H9 (cell line): Measurements from ENCODE around the gene DNAJB2. TPM values are rescaled to one million over a fixed set of nuclear protein-coding genes. Genes with fewer than 3 reads are reported as not detected.
A peak's percentile ranks its signal among the peaks of the same experiment; 100 is the strongest.

Source experiments
- DNase-seq: peaks from one replicate; pipeline ENCODE4 v3.0.0-alpha.2; 2017
- H2AFZ ChIP-seq: one replicate; pipeline ENCODE4 v1.6.1; 2013; ENCODE audit warnings: mild to moderate bottlenecking, low read length, control low read depth, moderate library complexity
- H2AK5ac ChIP-seq: 2 replicates; pipeline ENCODE4 v1.6.1; 2013; ENCODE audit warnings: low read length, control low read depth, mixed read lengths; ENCODE audit not compliant: insufficient read length
- H2BK120ac ChIP-seq: one replicate; pipeline ENCODE4 v1.6.1; 2013; ENCODE audit warnings: low read depth, mild to moderate bottlenecking, low read length, control low read depth, inconsistent platforms; ENCODE audit not compliant: poor library complexity, severe bottlenecking
- H2BK12ac ChIP-seq: 2 replicates; pipeline ENCODE4 v1.6.1; 2013; ENCODE audit warnings: low read length, control low read depth, mixed read lengths, low read depth; ENCODE audit not compliant: insufficient read length
- H2BK15ac ChIP-seq: 2 replicates; pipeline ENCODE4 v1.6.1; 2013; ENCODE audit warnings: low read depth, low read length, control low read depth
- H2BK20ac ChIP-seq: one replicate; pipeline ENCODE4 v1.6.1; 2013; ENCODE audit warnings: low read depth, mild to moderate bottlenecking, low read length, control low read depth, inconsistent platforms; ENCODE audit not compliant: poor library complexity, severe bottlenecking
- H2BK5ac ChIP-seq: 2 replicates; pipeline ENCODE4 v1.6.1; 2013; ENCODE audit warnings: low read length, control low read depth, mixed read lengths; ENCODE audit not compliant: insufficient read length
- H3K14ac ChIP-seq: 2 replicates; pipeline ENCODE4 v1.6.1; 2013; ENCODE audit warnings: low read length, control low read depth; ENCODE audit not compliant: insufficient read depth
- H3K18ac ChIP-seq: 2 replicates; pipeline ENCODE4 v1.6.1; 2013; ENCODE audit warnings: low read depth, mild to moderate bottlenecking, mixed read lengths, low read length, control low read depth; ENCODE audit not compliant: insufficient read length
- H3K23ac ChIP-seq: 2 replicates; pipeline ENCODE4 v1.6.1; 2013; ENCODE audit warnings: low read length, control low read depth, mixed read lengths, low read depth; ENCODE audit not compliant: insufficient read length
- H3K23me2 ChIP-seq: 2 replicates; pipeline ENCODE4 v1.6.1; 2013; ENCODE audit warnings: low read depth, mild to moderate bottlenecking, mixed read lengths, low read length, control low read depth; ENCODE audit not compliant: insufficient read length, poor library complexity, severe bottlenecking
- H3K27ac ChIP-seq: 2 replicates; pipeline ENCODE4 v1.5.1; 2013; ENCODE audit warnings: low read length, control low read depth, mixed read lengths, low read depth; ENCODE audit not compliant: insufficient read length
- H3K27me3 ChIP-seq: 2 replicates; pipeline ENCODE4 v1.6.1; 2013; ENCODE audit warnings: low read length, control low read depth, inconsistent platforms; ENCODE audit not compliant: insufficient read depth
- H3K4ac ChIP-seq: 2 replicates; pipeline ENCODE4 v1.6.1; 2013; ENCODE audit warnings: low read depth, mild to moderate bottlenecking, control low read depth, inconsistent platforms, low read length, moderate library complexity
- H3K4me1 ChIP-seq: 2 replicates; pipeline ENCODE4 v1.6.1; 2013; ENCODE audit warnings: low read length, control low read depth, inconsistent platforms; ENCODE audit not compliant: insufficient read depth
- H3K4me2 ChIP-seq: 2 replicates; pipeline ENCODE4 v1.6.1; 2013; ENCODE audit warnings: low read length, control low read depth, mixed read lengths; ENCODE audit not compliant: insufficient read length, insufficient read depth
- H3K56ac ChIP-seq: 2 replicates; pipeline ENCODE4 v1.6.1; 2013; ENCODE audit warnings: low read depth, mild to moderate bottlenecking, mixed read lengths, low read length, control low read depth; ENCODE audit not compliant: insufficient read length
- H3K79me1 ChIP-seq: 2 replicates; pipeline ENCODE4 v1.6.1; 2013; ENCODE audit warnings: low read depth, mild to moderate bottlenecking, moderate library complexity, low read length, control low read depth, inconsistent platforms; ENCODE audit not compliant: insufficient read depth, poor library complexity, severe bottlenecking
- H3K79me2 ChIP-seq: 2 replicates; pipeline ENCODE4 v1.6.1; 2013; ENCODE audit warnings: low read length, control low read depth, inconsistent platforms; ENCODE audit not compliant: insufficient read depth
- H3K9ac ChIP-seq: 2 replicates; pipeline ENCODE4 v1.6.1; 2013; ENCODE audit warnings: low read length, control low read depth, mixed read lengths; ENCODE audit not compliant: insufficient read length; ENCODE audit errors: extremely low read depth
- H3K9me3 ChIP-seq: one replicate; pipeline ENCODE4 v1.6.1; 2013; ENCODE audit warnings: low read depth, low read length, inconsistent platforms; ENCODE audit not compliant: control insufficient read depth
- H3T11ph ChIP-seq: one replicate; pipeline ENCODE4 v1.6.1; 2013; ENCODE audit warnings: mild to moderate bottlenecking, low read length, control low read depth, inconsistent platforms
- H4K20me1 ChIP-seq: one replicate; pipeline ENCODE4 v1.6.1; 2013; ENCODE audit not compliant: control insufficient read depth, insufficient read length, insufficient read depth
- H4K5ac ChIP-seq: 2 replicates; pipeline ENCODE4 v1.6.1; 2013; ENCODE audit warnings: low read depth, mild to moderate bottlenecking, mixed read lengths, low read length, control low read depth; ENCODE audit not compliant: insufficient read length
- H4K8ac ChIP-seq: replicated peaks from 2 replicates; pipeline ENCODE4 v1.6.1; 2013; ENCODE audit warnings: low read length, control low read depth, mixed read lengths, low read depth; ENCODE audit not compliant: insufficient read length
- H4K91ac ChIP-seq: 2 replicates; pipeline ENCODE4 v1.6.1; 2013; ENCODE audit warnings: low read depth, mild to moderate bottlenecking, moderate library complexity, mixed read lengths, low read length, control low read depth; ENCODE audit not compliant: insufficient read length
- H3K27ac Mint-ChIP-seq, 3 experiments: 2 replicates in 2 of 3; 3 replicates in 1 of 3; pipeline ENCODE4 v1.8.0; 2020 to 2021; ENCODE audit warnings: mixed read lengths in 3 of 3, mild to moderate bottlenecking in 1 of 3, moderate library complexity in 1 of 3
- H3K27me3 Mint-ChIP-seq: 2 replicates; pipeline ENCODE4 v1.8.0; 2021; ENCODE audit warnings: low read depth, mild to moderate bottlenecking, moderate library complexity, mixed read lengths
- H3K36me3 Mint-ChIP-seq, 3 experiments: 2 replicates in 2 of 3; 3 replicates in 1 of 3; pipeline ENCODE4 v1.8.0; 2020 to 2021; ENCODE audit warnings: low read depth in 3 of 3, mixed read lengths in 3 of 3; ENCODE audit not compliant: insufficient read depth in 1 of 3
- H3K4me1 Mint-ChIP-seq, 2 experiments: 2 replicates each; pipeline ENCODE4 v1.8.0; 2020; ENCODE audit warnings: mixed read lengths in 2 of 2
- H3K4me3 Mint-ChIP-seq, 2 experiments: 2 replicates in 1 of 2; 3 replicates in 1 of 2; pipeline ENCODE4 v1.8.0; 2020 to 2021; ENCODE audit warnings: mild to moderate bottlenecking in 2 of 2, mixed read lengths in 2 of 2, moderate library complexity in 1 of 2
- H3K9me3 Mint-ChIP-seq, 2 experiments: 2 replicates in 1 of 2; 3 replicates in 1 of 2; pipeline ENCODE4 v1.8.0; 2020; ENCODE audit warnings: mild to moderate bottlenecking in 2 of 2, mixed read lengths in 2 of 2, moderate library complexity in 1 of 2
- CTCF ChIP-seq: fragments of 200-600 bp; sonication (generic); conservative IDR thresholded peaks from 3 replicates; pipeline ENCODE4 v1.8.0; 2021; ENCODE audit warnings: antibody characterized with exemption, mild to moderate bottlenecking
- WGBS: extraction: QIAGEN DNeasy Blood & Tissue Kit; methylation state at CpG from one replicate; pipeline ENCODE4 v1.1.7; 2013; ENCODE audit warnings: missing lambda C conversion rate, low lambda C conversion rate, mixed read lengths; ENCODE audit not compliant: insufficient read length; ENCODE audit errors: extremely low coverage; 5-methylcytosine and 5-hydroxymethylcytosine counted together
- total RNA-seq: library from RNA; stranded (reverse); gene quantifications from 2 replicates; pipeline ENCODE4 v1.2.1, GENCODE V29; 2021

DNAJB2 gene
- total RNA-seq, 1 experiment from 2014 or later = 34.1 TPM

DNA sequence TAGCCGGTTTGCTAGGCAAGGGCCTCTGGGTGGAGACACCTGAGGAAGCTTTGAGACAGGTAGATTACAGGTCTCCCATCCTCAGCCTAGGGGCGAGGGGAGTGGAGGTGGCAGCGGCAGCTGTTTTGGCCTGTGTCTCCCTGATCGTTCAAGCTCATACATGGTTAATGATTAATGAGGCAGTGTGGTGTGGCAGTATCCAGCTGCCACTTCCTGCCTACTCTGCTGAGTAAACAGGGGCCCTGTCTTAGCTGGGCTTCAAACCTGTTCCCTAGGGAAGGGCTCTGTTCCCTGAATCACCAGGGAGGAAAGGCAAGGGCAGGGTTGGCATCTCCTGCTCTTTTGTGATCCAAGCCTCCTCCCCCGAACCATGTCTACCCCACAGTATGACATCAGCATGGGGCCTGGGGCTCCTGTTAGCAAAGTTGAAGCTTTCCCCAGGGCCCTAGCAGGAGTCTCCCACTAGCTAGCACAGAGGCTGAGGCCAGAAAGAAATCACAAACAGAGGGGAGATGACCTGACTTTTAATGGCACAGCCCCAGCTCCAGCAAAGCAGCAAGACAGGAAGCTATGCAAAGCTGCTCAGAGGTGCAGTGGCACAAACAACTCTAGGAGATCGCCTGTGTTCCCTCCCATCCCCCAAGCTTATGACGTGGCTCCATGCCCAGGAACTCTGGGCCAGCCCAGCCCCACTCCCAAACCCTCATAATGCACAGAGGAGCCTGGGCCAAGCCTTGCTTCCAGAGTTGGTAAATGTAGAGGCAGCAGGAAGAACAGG, 29.8 kb upstream of the DNAJB2 start:
- no peak overlapping the region for H2BK5ac ChIP-seq
- WGBS = no CpG with 5 or more reads among the region's 7 CpGs
- Mint-ChIP-seq H3K4me1 (peaks cover 33 to 43% of the 10 kb centered on the region in 2 experiments), H3K27me3 (peaks cover 36% of the 10 kb centered on the region), H3K4me3 (no peak overlapping the region; a peak in 1 of 5 replicates), H3K9me3 (no peaks in the 10 kb centered on the region; a peak in 1 of 5 replicates), H3K36me3 (peaks cover 9 to 24% (median 23%) of the 10 kb centered on the region in 3 experiments; a peak in 6 of 7 replicates), H3K27ac (peak overlapping the region; percentile 65 to 85 (median 81); a peak in 5 of 7 replicates)
- no peaks in the 10 kb centered on the region for H4K20me1 ChIP-seq
- H2BK120ac ChIP-seq = no peak overlapping the region
- no peak overlapping the region for H2BK15ac ChIP-seq
- no peak overlapping the region for H4K5ac ChIP-seq
- no peak overlapping the region for H2AFZ ChIP-seq
- no peak overlapping the region for H3K4me2 ChIP-seq
- no peak for DNase-seq
- no peak overlapping the region for H2BK20ac ChIP-seq
- no peak overlapping the region for H3K14ac ChIP-seq
- H3T11ph ChIP-seq = no peak overlapping the region
- no peaks in the 10 kb centered on the region; the same call in 1 of the 2 replicates for H3K27me3 ChIP-seq
- H2BK12ac ChIP-seq = no peak overlapping the region
- no peak overlapping the region for H4K8ac ChIP-seq
- H3K27ac ChIP-seq = no peak overlapping the region
- no peak overlapping the region for H2AK5ac ChIP-seq
- no peak overlapping the region for H3K56ac ChIP-seq
- H3K79me1 ChIP-seq = no peaks in the 10 kb centered on the region
- H3K9ac ChIP-seq = no peak overlapping the region
- H3K18ac ChIP-seq = no peak overlapping the region
- no peak for TF ChIP-seq CTCF
- no peak overlapping the region for H3K23ac ChIP-seq
- no peak overlapping the region for H3K4ac ChIP-seq
- peaks cover 20% of the 10 kb centered on the region for H3K23me2 ChIP-seq
- peaks cover 5% of the 10 kb centered on the region for H3K4me1 ChIP-seq
- no peaks in the 10 kb centered on the region for H3K79me2 ChIP-seq
- no peaks in the 10 kb centered on the region for H3K9me3 ChIP-seq
- no peak overlapping the region for H4K91ac ChIP-seq
